Left hindlimb (tissue), 1 donor: Measurements from ENCODE around the gene CCDC148.
"Not testable (repeated sequence)": the region's sequence is repeated elsewhere in the genome, so short reads cannot be mapped to it uniquely, and the experiment has no call there.

Source experiments
- DNase-seq: peaks from one replicate; pipeline ENCODE4 v3.0.0-alpha.2; 2018

The CCDC148 gene

DNA sequence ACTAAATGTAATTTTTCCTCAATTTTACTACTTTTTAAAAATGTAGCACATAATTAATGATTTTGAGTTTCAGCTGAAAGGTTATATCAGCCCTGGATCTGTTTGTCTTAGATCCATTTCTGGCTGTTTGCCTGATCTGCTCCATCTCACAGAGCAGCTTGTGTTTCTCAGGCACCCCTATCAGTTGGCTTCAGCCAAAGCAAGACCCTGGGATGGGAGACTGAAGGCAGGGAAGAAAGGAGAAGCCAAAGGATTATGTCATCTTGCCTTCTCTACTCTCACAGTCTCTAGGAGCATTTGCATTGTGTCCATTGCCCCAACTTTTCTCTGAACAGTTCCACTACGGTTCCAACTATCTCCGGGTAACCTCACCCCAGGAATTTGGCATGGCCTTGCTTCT is 110.5 kb downstream of the CCDC148 start:
- DNase-seq: no peak

DNA sequence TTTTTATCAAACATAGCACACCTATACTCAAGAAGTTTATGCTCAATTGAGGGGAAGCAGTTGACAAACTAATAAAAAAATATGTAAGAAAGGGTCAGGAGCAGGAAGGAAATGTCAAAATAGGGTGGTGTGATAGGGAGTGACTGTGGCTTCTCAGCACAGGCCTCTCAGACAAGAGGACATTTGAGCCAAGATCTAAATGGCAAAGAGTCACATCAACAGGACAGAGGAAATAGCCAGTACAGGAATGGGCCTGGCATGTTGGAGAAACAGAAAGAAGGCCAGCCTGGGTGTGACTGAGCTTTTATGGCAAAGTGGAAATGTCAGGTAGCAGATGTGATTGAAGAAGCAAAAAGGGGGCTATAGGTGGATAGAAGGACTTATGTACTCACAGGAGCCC is 117.0 kb downstream of the CCDC148 start:
- DNase-seq: no peak

DNA sequence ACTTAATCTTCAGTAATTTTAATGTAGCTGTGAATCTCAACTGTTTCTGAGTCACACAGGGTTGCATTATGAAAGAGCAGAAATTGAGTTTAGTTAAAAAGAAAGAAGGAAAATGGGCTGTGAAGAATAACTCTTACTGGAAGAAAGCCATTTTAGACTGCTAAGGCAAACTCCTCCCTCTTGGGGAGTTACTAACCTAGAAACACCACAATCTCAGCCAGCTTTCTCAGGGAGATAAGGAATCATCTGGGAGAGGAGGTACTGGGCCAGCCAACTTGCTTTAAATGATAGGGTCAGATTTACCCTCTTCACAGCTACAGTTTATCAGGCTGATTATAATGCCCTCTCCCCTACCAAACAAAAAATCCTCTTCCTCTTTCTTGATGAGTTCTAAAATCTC is 119.5 kb downstream of the CCDC148 start:
- DNase-seq: no peak

DNA sequence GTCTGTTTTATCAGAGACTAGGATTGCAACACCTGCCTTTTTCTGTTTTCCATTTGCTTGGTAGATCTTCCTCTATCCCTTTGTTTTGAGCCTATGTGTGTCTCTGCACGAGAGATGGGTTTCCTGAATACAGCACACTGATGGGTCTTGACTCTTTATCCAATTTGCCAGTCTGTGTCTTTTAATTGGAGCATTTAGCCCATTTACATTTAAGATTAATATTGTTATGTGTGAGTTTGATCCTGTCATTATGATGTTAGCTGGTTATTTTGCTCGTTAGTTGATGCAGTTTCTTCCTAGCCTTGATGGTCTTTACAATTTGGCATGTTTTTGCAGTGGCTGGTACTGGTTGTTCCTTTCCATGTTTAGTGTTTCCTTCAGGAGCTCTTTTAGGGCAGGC is 124.8 kb downstream of the CCDC148 start:
- not testable (repeated sequence) for DNase-seq

DNA sequence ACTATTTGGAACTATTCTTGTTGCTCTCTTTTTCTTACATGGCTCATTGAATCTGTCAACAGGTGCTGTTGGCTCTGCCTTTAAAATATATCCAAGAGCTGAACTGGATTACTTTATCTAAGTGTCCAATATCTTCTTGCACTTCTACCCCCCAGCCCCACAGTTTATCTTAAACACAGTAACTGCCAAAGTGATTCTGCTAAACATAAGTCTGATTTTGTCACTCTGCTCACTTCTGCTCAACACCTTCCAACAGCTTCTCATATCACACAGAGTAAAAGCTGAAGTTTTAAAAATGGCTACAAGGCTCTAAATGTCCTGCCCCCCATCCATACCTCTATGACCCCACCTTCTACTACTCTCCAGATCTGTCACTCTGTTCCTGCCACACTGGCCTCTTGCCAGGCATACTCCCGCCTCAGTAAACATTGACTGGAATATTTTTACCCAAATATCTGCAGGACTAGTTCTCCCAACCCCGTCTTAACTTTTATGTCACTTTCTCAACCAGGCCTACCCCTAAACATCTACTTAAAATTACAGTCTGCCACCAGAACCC is 130.7 kb downstream of the CCDC148 start:
- DNase-seq: no peak

DNA sequence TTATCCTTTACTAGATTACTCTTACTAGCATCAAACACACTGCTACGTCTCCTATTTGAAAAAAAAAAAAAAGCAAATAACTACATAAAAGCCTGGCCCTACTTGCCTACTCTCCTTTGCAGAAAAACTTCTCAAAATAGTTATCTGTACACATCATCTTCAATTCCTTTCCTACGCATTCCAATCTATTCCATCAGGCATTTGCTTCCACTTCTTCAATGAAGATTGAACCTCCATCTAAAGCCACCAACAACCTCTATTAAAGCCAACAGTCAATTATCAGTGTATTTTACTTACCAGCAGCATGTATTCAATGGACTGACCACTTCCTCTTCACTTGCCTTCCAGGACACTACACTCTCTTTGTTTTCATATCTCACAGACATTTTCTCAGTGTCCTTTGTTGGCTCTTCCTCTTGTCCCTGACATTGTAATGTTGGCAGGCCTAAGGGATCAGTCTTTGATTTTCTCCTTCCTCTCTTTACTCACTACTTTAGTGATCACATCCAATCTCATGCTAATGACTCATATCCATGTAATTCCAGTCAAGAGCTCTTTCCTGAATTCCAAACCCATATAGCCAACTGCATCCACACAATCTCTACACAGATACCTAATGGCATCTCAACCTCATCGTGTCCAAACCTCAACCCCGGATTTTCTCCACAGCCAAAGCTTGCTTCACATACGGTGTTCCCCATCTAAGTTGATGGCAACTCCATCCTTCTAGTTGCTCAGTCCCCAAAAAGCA is 131.3 kb downstream of the CCDC148 start:
- no peak for DNase-seq

DNA sequence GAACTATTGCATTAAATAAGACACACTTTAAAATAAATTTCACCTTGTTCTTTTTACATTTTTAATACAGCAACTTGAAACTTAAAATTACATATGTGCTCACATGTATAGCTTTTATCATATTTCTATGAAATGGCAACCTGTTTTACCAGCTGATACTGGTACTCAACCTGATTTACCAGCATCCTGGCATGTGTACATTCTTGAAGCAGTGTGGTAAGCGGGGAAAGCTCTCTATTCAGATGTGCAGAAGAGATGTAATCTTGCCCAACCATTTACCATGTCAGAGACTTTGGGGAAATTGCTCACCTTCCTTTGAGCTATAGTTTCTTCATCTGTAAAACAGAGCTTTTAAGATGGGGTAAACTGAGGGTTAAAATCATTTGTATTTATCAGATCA is 133.2 kb downstream of the CCDC148 start:
- no peak for DNase-seq

DNA sequence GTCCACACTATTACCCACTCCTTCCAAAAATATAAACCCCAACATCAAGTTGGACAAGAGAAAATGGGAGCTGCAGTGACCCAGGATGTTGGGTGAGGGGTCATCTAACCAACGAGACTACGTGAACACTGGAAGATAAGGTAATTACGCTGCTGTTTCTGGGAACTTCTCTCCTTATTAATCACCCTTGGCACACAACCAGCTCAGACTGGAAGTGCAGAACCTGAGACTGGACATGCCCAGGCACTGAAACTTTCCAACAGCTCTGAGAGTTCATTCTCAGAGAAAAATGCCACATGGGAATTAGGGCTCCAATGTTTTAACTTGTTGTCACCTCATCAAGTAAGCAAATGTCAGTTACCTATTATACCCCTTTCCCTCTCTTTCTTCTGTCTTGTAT is 135.3 kb downstream of the CCDC148 start:
- no peak for DNase-seq

DNA sequence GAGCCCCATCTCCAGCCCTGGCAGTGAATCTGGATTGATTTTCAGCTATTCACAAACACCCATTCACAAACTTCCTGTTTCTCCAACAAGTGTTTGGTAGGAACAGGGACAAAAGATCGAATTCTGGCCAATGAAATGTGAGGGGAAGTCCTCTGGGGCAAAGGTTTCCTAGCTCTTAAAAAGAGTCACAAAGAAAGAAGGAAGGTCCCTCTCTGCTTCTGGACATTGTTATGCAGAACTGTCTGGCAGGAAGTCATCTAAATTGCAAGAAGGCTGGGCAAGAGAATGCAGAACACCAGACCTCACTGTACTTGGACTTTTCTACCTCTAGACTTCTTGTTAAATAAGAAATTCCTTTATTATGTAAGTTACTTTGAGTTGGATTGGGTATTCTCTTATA is 137.3 kb downstream of the CCDC148 start:
- DNase-seq: no peak

DNA sequence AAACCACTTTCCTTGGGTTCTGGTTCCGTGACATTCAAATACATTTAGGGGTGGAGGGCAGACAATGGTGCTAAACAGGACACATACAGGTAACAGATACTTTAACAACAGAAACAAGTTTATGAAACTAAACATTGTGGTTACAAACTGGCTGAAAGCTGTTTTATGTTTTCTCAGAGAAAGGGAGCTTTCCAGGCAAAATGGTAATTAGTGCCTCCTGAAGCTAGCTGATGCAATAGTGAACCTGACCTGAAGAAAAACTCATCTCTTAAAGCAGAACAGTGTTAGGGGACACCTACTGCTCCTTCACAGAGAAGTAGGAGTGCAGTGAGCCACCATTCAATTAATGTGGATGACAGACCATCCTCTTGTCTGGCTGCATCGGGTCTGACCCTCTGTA is 138.9 kb downstream of the CCDC148 start:
- no peak for DNase-seq

DNA sequence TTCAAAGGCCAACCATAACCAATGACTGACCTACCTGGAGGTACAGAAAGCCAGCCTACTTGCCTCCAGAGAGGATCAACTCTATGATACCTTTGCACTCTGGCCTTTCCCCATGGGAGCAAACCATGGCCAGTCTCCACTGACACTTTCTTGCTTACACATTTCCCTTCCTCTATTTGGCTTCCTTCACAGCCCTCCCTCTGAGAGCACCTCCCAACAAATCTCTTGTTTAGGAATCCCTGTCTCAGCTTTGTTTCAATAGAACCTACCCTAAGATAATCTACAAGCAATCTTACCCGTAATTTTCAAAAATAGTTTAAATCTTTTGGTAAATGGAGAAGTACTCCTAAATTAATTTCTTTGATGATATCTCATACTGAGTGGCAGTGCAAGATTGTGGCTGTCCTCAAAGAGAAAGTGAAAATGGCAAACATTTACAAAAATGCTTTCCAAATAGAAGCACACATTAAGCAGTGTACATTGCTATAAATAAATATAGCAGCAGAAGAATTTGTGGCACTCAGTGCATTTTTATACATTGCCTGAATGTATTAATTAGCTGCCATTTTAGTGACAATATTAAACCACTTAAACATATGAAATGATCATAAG is 140.6 kb downstream of the CCDC148 start:
- DNase-seq: no peak

DNA sequence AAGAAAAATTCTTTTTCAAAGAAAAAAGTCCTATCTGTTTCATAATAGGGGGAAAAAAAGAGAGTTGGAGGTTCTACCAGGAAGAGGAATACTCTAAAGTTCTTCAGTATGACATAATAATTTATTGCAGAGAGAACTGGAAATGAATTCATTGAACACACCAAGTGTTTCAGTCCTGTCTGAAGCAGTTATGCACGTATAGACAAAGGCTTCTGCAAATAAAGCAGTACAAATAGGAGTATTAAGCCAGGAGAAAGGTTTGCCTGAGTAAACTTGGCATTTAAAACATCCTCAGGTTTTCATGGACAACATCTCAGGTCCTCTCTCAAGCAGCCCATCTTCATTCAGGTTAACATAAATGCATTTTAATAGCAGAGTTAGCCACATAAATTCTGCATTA is 141.6 kb downstream of the CCDC148 start:
- DNase-seq: no peak

DNA sequence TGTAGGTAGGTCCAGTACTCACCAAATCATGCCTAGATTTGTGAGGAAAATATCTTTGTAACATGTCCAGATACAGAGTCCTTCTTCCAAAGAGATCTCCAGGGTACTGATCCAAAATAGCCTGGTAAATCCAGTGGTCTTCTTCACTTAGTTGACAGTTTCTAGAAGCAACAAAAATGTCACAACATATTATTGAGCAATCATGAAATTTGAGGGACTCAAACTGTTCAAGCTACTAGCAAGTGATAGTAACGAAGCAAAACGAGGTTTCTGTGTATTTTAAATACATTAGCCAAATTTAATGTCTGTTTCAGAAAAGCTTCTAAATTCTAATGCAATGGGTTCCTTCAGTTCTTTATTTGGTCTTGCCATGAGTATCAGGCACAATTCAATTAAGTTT is 142.8 kb downstream of the CCDC148 start:
- no peak for DNase-seq

DNA sequence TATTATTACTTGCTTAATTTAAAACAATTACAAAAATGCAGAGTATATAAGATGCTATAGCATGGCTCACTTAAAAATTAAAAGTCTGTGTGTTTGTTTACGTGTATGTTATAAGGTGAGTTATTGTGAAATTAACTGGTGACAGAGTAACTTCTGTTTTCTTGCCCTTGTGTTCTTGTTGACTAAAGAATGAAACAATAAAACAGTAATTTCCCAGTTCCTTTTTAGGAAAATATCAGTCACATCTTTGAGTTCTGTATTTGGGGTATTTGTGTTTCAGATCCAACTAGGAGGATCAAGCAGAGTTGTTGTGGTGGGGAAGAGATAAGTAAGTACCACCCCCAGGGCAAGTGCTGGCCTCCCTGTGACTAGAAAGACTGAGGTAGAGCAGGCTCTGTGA is 143.6 kb downstream of the CCDC148 start:
- no peak for DNase-seq

DNA sequence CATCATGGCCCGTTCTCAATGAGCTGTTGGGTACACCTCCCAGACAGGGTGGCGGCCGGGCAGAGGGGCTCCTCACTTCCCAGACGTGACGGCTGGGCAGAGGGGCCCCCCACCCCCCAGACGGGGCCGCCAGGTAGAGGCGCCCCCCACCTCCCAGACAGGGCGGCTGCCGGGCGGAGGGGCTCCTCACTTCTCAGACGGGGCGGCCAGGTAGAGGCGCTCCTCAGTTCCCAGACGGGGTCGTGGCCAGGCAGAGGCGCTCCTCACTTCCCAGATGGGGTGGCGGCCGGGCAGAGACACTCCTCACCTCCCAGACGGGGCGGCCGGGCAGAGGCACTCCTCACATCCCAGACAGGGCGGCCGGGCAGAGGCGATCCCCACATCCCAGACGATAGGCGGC is 146.1 kb downstream of the CCDC148 start:
- not testable (repeated sequence) for DNase-seq

DNA sequence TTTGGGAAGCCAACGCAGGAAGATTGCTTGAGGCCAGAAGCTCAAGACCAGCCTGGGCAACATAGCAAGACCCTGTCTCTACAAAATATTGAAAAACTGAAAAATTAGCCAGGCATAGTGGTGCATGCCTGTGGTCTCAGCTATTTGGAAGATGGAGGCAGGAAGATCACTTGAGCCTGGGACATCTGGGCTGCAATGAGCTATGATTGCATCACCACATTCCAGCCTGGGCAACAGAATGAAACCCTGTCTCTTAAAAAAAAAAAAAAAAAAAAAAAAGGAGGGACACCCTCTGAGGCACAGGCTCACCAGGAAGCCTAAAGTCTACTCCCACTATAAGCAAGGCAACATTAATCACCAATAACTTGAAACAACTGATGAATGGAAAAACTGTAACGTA is 151.1 kb downstream of the CCDC148 start:
- no peak for DNase-seq

DNA sequence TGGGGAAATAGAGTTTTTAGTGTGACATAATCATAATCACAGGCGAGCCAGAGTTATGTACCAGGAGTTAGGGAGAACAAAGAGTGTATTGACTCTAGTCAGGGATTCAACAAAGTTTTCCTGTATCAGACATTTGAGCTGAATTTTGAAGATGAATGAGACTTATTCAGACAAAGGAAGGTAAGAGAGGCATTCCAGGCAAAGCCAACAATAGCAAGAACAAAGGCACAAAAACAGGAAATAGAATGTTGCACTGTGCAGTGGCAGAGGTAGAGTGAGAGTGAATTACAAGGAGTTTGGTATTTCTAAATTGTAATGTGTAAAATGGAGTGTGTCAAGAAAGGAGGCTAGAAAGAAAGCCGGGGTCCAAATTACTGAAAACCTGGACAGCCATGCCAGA is 156.2 kb downstream of the CCDC148 start:
- DNase-seq: no peak

DNA sequence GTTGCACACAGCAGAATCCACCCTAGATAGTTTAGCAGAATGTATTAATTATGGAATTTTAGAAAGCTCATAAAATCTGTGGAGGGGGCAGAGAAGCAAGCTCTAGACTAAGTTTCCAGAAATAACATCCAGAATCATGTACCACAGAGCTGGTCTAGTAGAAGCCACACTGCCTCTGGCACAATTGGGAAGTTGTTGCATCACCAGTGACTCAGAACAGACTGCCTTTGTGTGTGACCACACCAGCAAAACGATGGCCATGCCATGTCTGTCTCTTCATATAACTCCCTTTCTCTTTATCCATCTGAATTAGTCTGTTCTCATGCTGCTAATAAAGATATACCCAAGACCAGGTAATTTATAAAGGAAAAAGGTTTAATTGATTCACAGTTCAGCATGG is 158.9 kb downstream of the CCDC148 start:
- no peak for DNase-seq

DNA sequence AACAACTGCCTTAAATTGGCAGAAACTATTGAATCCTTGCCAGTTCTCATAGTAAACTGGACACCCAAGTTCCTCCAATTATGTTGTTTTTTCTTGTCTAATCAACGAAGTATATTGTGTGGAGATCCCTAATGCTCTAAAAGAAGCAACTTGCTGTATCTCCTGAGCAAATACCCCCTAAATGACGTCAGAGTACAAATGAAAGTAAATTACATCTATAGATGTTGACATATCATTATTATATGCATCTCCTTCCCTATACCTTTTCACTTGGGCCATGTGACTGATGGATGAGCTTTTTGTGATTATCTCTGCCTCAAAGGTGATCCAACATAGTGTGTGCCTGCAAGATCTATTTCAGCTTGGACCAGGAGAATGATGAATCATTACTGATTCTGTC is 159.4 kb downstream of the CCDC148 start:
- DNase-seq: no peak

DNA sequence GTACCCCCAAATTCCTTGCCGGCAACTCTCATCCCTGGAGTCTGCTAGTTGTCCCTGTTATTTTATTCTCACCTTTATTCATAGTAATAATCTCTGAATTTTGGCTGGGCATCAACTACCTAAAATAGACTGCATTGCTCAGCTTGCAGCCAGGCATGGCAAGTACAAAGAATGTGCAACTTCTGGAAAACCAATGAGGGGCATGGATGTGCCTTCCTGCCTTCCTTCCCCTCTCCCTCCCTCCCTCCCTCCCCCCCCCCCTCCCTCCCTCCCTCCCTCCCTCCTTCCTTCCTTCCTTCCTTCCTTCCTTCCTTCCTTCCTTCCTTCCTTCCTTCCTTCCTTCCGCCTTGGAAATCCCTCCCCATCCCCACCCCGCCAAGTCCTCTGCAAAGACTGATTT is 162.8 kb downstream of the CCDC148 start:
- no peak for DNase-seq

DNA sequence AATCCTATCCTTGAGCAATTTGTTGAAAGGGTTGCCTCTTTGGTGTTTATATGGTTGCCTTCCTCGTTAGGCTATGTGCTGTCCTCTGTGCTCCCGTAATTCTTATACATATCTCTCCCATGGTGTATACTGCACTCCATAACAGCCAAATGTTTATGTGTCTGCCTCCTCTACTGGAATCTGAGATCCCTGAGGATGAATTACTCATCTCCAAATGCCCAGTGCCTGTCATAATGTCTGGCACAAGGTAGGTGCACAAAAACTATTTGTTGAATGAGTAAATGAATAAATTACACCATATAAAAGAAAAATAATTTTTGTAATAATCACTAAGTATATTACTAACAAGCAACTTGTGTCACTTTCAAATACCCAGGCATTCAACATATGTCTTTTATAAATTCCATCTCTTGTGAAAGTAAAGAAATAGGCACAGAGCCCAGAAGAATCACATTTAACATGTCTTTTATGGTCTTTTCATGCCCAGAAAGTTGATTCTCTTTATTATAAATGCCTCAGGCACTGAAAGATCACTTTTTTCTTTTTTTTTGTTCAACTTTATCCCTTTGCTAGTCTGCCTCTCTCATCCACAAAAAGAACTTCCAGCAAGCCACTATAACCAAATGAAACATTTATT is 164.9 kb downstream of the CCDC148 start:
- no peak for DNase-seq

DNA sequence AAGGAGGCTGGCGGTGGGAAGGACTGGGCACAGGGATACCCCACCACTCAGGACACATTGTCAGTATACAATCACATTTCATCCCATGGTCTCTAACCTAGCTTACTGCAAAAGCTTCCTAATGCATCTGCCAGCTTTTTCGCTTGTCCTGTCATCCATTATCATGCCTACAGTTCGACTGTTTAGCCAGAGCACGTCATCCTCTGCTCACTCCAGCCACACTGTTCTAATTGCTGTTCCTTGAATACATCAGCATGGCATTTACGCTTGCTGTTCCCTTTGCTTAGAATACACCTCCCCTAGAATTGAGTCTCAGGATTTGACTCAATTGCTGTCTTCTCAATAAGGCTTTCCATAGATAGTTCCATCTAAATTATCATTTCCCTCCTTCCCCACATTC is 166.3 kb downstream of the CCDC148 start:
- no peak for DNase-seq

DNA sequence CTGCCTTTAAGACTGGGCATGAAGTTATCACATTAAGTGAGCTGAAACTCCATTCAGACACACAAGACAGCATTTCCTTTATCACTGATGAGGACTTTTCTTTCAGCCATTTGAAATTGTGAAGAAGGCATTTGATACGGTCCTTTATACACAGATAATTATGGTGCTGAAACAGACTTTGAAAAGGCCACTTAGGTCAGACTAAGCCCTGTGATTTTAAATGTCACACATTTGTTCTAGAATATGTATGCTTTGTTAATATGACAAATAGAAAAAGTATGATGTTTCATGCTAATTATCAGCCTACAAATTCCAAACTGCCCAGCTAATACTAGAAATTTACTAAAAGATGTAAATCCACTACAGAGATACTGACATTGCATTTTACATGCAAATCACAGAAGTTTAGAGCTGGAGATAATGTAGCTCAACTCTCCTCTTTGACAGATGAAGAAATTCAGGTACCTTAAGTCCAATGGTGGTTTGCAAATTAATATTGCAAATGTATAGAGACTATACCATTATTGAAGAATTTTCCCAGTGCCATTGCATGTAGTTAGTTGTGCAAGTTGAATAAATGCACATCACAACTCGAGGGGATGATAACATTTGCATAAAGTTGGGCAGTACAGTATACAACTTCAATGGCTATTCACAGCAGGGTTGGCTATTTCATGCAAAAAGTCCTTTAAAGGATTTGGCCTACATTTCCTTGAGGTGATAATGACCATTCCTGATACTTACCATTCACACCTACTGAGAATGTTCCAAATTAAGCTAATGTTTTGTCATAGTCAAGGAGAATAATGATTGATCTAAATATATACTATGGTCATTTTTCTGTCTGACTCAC is 179.7 kb downstream of the CCDC148 start:
- DNase-seq: no peak
